GM21737 (cell line): ENCODE measurements around the gene OVOL3.
"Not testable (repeated sequence)": the region's sequence is repeated elsewhere in the genome, so short reads cannot be mapped to it uniquely, and the experiment has no call there.

Source experiments
- ATAC-seq: cut with Tn5 transposase; IDR thresholded peaks from one replicate; pipeline ENCODE4 v1.9.1; 2021; ENCODE audit warnings: mild to moderate bottlenecking, moderate library complexity; ENCODE audit not compliant: unreplicated experiment

The OVOL3 gene

DNA sequence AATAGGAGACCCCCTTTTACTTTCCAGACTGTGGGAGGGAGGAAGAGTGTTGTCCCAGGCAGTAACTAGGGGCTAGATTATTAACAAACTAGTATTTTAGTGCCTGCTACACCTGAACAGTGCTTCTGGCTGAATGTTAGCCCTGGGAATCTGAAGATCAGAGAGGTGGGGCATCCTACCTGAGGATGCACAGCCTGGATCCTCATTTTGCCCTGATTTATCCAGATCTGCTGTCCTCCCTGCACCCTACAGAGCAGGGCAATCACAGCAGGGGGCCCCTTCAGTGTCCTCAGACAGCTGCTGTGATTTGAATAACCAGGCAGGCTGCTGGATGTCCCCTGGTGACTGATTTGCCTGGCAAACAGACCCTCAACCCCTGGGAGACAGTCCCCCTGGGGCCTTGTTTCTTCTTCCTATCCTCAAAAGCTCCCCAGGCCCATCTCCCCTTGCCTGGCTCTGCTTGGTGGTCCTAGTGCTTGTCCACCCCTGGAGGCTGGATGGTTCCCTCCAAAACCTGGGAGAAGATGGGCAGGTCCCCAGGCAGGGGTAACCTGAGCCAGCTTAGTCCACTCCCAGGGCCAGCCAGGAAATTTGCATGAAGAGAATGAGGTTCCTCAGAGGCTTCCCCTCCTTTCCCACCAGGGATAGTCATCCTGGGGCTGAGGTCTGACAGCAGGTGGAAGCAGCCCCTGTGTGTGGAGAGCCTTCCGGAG, at the start of gene OVOL3:
OVOL3 (plus strand) TSS at position 657 of the 713 bp plus-strand sequence. CDS start 60 bp downstream, outside the sequence.
- no peak for ATAC-seq

DNA sequence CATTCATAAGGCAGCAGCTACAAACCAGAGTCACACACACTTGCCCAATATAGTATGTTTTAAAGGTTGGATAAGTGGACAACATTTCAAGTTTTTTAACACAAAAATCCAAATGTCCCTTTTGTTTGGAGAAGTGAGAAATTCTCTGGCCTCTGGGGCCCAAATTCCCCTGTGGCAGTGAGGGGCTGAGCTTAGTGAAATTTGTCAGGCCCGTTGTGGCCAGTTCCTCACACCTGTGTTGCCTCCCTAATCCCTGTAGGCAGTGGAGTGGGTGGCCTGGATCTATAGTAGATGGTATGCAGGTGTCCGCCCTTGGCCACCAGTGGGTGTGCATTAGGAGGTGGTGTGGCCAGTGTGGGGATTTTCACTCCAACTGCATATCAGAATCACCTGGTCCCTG, 49.6 kb upstream of the OVOL3 start:
- ATAC-seq: no peak

DNA sequence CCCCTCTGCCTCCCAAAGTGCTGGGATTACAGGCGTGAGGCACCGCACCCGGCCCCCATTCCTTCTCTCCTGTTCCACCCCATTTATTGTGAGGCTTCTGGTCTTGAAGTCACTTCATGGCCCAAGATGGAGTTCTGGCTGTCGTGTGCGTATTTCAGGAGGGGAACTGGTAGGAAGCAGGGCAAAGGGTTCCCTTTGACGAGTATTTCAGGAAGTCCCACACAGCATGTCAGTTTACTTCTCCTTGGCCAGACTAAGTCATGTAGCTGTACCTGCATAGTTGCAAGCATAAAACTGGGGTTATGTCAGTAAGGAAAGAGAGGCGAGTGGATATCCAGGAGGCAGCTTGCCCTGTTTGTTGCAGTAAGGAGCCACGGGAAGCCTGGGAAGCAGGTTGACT, 46.1 kb upstream of the OVOL3 start:
- no peak for ATAC-seq

DNA sequence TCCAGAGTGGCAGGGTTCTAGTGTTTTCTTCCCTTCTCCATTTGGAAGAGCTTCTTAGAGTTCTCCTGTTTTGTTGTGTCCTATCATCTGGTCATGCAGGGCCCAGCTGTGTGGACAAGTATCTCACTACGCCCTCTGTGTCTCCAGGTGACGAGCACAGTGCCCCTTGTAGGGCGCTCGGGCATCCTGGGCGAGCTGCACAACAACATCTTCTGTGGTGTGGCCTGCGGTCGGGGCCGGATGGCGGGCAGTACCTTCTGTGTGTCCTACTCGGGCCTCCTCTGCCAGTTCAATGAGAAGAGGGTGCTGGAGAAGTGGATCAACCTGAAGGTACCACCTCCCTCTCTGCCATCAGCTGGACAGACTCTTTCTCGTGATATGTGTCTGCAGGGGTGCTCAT, 43.3 kb upstream of the OVOL3 start:
- ATAC-seq: no peak

DNA sequence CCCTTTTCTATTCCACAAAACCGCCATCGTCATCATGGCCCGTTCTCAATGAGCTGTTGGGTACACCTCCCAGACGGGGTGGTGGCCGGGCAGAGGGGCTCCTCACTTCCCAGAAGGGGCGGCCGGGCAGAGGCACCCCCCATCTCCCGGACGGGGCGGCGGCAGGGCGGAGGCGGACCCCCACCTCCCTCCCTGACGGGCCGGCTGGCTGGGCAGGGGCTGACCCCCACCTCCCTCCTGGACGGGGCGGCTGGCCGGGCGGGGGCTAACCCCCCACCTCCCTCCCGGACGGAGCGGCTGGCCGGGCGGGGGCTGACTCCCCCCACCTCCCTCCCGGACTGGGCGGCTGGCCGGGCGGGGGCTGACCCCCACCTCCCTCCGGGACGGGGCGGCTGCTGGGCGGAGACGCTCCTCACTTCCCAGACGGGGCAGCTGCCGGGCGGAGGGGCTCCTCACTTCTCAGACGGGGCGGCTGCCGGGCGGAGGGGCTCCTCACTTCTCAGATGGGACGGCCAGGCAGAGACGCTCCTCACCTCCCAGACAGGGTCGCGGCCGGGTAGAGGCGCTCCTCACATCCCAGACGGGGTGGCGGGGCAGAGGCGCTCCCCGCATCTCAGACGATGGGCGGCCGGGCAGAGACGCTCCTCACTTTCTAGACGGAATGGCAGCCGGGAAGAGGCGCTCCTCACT, 42.0 kb upstream of the OVOL3 start:
- not testable (repeated sequence) for ATAC-seq

DNA sequence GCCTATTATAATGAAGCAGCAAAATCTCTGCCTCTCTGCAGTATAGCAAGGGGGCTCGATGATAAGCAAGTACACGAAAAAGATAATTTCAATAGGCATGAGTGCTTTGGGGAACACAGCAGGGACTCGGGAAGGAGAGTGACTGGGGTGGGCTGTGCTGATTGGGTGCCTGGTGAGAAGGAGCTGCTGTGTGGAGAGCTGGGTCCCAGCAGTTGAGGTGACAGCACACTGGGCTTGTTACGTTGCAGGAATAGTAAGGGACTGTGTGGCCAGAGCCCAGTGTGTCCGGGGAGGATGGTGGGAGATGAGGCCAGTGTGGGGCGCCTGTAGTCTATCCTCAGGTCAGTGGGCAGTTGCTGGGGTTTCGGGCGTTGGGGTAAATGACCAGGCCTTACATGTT, 38.9 kb upstream of the OVOL3 start:
- no peak for ATAC-seq

DNA sequence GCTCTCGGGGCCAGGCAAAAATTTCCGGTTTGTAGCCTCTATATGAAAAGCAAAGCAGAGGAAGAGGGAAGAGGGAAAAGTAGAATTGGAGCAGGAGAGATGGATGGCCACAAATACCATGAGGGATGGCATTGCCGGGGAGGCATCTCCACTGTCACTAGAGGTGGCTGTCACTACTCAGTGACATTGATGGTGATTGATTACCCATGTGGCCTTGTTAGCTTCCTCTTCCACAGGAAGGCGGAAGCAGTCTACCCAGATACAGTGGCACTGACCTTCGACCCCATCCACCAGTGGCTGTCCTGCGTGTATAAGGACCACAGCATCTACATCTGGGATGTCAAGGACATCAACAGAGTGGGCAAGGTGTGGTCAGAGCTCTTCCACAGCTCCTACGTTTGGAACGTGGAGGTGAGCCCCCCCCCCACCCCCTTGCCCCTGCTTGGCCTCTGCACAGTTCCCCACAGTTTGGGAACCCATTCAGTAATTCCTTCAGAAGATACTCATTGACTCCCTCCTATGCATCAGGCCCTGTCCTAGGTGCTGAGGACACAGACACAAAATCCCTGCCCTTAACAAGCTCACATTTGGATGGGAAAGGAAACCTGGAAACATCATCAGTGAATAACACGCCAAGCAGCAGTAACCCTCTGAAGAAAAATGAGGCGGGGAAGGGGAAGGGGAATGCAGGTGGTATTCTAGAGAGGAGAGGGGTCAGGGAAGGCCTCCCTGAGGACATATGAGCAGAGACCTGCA, 37.6 kb upstream of the OVOL3 start:
- no peak for ATAC-seq

DNA sequence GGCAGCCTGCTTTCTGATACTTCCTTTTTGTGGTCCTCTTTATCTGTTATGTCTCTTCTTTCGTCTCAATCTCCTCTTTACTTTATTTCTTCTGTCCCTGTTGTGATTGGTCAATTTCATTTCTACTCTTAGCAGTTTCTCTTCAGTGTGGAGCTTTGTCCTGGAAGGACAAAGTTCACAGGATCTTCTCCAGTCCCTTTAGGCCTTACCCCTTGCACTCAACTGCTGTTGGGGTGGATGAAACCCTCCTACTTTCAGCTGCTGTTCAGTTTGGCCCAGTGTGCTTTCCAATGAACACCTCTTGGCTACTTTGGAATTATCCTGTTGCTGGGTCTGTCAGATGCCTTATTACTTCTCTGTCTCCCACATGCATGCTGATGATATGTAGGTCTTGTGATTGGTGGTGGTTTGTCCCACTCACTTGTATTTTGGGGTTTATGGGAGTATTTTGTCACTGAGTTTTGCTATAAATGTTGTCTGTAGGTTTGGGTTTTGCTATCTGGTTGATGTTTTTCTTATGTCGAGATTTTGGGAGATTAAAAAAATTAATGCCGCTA, 31.5 kb upstream of the OVOL3 start:
- no peak for ATAC-seq

DNA sequence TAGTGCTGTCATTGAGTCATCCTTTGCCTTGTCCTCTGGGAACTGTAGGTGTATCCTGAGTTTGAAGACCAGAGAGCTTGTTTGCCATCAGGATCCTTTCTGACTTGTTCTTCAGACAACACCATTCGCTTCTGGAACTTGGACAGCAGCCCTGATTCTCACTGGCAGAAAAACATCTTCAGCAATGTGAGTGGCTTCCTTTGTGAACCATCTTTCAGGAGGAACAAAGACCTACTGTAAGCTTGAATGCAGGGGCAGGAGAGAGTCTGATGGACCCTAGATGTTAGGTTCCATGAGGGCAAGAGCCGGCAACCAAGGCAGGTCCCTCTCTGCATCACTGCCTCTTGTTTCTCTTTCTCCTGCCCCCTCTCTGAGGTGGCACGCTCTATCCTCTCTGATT, 29.6 kb upstream of the OVOL3 start:
- no peak for ATAC-seq

DNA sequence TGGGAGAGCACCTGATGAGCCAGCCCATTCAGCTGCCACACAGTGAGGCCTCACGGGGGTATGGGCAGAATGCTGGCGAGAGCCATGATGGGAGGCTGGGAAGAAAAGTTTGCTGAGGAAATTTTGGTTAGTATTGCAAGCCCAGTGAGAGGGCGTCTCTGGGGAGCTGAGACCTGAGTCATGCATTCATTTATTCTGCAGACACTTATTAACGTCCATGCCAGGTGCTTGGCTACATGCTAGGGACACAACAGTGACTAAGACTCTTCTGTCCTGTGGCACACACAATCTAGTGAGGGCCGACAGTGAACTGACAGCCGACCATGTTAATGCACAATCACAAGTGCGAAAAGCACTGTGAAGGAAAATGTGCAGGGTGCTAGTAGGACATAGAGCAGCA, 29.0 kb upstream of the OVOL3 start:
- ATAC-seq: no peak

DNA sequence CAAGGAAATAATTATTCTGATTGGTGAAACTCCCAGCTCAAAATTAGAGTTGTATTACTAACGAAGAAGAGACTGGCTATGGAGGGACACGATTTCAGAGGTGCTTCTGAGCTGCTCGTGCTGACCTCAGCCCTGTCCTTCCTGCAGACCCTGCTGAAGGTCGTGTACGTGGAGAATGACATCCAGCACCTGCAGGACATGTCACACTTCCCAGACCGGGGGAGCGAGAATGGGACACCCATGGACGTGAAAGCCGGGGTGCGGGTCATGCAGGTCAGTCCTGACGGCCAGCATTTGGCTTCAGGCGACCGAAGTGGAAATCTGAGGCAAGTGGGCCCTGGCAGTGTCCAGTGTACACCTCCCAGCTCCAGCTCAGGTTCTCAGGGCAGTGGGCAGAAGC, 28.0 kb upstream of the OVOL3 start:
- ATAC-seq: no peak

DNA sequence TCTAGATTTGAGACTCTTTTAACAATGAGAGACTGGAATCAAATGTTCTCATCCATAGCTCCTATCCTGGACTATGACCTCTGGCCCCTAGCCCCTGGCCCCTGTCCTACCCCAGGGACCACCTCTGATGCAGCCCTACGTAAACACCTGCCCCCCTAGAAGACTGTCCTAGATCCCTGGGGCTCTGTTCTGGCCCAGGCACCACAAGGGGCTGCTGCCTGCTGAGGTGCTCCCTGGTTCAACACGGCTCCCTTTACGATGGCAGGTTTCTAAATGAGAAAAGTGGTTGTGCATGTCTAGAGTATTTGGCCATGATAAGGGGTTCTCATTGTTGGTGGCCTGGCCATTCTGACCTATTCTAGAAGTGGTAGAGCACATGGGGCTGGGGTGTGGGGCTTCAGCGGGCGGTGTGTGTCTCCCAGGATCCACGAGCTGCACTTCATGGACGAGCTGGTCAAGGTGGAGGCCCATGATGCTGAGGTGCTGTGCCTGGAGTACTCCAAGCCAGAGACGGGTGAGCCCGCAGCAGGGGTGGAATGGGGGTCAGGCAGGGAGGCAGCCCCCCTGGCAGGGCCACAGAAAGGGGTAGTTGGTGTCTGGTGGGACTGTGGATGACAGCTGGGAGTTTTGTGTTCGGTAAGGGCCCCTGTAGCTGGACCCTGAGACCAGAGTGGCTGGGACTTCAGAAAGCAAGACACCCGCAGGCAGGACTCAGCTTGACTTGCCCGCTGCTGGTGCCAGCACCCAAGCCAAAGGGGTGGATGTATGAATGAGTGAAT, 26.5 kb upstream of the OVOL3 start:
- no peak for ATAC-seq

DNA sequence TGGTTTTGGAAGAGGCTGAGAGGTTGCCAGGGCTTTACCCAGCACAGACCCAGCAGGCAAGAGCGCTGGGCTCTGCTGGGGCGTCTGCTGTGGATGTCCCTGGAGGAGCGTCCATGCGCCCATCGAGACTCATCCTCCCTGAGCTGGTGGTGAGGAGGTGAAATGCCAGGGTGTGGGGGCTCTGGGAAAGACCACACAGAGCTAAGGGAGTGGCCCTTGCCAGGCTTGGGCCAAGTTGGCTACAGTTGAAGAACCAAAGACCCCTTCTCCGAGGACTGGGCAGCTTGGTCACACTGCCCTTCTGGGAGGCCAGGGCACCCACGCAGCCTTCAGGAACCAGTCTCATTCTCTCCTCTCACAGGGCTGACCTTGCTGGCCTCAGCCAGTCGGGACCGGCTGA, 24.6 kb upstream of the OVOL3 start:
- no peak for ATAC-seq

DNA sequence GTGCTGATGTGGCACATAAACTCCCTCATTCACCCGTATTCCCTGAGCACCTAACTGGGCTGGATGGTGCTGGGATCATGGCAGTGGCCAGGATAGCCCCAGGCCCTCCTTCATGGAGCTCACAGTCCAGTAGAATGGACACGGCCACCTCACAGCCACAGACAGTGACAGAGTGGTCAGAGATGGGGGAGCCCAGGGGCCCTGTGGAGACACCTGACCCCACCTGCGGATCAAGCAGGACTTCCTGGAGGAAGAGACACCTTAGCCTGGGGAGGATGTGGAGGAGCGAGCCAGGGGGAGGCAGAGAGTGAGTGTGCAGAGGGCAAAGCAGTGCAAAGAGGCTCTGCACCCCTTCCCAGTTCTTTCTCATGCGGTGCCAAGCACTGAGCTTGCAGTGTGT, 21.1 kb upstream of the OVOL3 start:
- ATAC-seq: no peak

DNA sequence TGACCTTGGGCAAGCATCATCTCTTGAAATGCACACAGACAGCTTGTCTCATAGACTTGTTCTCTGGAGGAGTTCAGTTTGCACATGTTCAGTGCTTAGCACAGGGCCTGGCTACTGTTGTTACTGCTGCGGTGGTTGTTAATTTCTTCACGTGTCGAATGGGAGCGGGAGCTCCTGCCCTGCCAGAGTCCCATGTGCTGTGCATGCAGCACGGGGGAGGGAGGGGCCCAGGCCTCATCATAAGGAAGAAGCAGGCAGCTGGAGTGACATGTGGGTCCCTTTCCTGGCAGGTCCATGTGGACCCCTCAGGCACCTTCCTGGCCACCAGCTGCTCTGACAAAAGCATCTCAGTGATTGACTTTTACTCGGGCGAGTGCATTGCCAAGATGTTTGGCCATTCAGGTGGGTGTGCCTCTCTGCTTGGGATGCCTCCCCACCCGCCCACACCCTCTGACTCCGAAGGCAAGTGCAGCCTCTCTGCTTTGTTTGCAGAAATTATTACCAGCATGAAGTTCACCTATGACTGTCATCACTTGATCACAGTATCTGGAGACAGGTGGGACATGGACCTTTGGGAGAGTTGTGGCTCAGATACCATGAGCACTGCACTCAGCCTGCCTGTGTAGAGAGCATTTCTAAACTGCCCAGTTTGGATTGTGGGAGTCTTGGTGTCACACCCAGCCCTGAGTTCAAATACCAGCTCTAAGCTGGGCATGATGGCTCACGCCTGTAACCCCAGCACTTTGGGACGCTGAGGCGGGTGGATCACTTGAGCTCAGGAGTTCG, 19.8 kb upstream of the OVOL3 start:
- no peak for ATAC-seq

DNA sequence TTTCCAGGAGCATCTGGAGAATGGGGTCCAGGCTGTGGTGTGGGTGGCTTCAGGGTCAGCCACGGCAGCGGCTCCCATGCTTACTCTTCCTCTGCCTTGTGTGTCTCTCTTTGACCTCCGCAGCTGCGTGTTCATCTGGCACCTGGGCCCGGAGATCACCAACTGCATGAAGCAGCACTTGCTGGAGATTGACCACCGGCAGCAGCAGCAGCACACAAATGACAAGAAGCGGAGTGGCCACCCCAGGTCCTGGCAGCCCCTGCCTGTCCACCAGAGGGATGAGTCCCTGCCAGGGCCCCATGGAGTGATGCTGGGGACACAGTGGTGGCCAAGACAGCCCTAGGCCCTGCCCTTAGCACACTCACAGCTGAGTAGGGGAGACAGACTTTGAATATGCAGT, 18.4 kb upstream of the OVOL3 start:
- no peak for ATAC-seq

DNA sequence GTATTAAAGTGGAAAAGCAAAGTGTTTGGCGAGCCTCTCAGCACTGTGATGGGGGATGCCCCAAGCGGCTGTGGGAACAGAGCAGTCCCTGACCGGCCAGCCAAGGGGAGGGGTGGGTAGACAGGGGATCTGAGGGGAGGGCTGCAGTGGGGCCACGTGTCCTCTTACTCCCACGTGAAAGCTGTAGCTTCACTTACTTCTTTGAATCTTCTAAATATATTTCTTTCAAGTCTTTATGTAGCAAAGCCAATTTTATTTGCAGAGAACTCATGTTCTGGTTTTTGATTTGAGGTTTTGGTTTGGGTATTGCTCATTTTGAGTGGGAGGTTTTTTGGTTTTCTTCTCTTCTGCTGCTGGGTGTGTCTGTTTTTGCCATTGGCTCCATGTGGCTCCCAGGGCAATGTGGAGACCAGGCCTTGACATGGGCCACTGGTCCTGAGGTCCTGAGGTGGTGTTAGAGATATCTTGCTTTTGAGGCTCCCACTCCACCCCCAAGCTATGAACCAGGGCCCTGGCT, 17.7 kb upstream of the OVOL3 start:
- ATAC-seq: no peak

DNA sequence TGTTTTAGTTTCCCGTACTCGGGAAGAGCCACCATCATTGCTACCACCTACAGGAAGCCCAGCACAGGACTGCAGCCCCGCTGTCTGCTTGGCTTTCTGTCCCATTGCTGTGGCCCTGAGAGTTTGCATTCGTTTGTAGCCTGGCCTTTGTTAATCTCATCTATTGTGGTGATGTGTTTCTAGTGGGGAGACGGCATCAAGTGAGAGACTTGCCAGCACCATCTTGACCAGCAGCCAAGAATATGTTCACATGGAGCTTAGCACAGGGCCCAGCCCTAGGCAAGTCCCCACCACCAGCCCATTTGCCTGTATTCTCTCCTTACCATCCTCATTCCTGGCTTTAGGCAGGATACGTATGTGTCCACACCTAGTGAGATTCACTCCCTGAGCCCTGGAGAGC, 17.3 kb upstream of the OVOL3 start:
- ATAC-seq: no peak

DNA sequence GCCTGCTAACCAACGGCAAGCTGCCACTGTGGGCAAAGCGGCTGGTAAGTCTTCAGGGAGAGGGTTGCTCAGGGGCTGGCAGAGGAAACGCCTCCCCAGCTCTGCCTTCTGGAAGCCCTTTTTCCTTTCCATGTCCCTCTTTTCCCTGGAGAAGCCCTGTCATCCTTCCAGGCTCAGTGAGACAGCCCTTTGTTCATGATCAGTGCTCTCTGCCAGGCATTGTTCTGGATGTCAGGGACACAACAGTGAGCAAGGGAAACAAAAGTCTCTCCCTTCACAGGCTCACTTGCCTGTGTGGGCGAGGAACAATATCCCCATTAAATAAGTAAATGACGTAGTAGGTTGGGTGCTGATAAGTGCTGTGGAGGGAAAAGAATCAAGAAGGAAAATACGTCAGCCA, 13.9 kb upstream of the OVOL3 start:
- no peak for ATAC-seq
